GM12878 (cell line): ENCODE measurements around the gene FEZF2. TPM values are rescaled to one million over a fixed set of nuclear protein-coding genes. Genes with fewer than 3 reads are reported as not detected.

Experiments
- ATAC-seq: fragments of 200-7000 bp; cut with Tn5 transposase; 3 replicates; pipeline ENCODE4 v1.9.1; 2020; ENCODE audit warnings: mild to moderate bottlenecking, moderate library complexity
- BruUV-seq: library from RNA; stranded (reverse); fragments of 400-500 nt; replicated peaks from 2 replicates; lab custom pipeline; 2021; lab: Mats Ljungman, UMichigan
- CTCF ChIA-PET: fragments of 300-600 bp; sonication (Branson Sonifier 250); formaldehyde crosslinking; extraction: SDS; loops from one replicate; lab custom pipeline; 2021; ENCODE audit warnings: inconsistent platforms; lab: Yijun Ruan, JAX
- POLR2A ChIA-PET: fragments of 350-600 bp; formaldehyde crosslinking; extraction: SDS; loops from one replicate; lab custom pipeline; 2021; ENCODE audit warnings: inconsistent platforms; lab: Charles Lee
- RAD21 ChIA-PET: fragments of 300-600 bp; sonication (Branson Sonifier 250); formaldehyde crosslinking; loops from one replicate; lab custom pipeline; 2023; ENCODE audit warnings: antibody characterized with exemption; ENCODE audit not compliant: unreplicated experiment; lab: Charles Lee
- SMC1A ChIA-PET: fragments of 300-600 bp; sonication (Branson Sonifier 250); formaldehyde crosslinking; loops from one replicate; lab custom pipeline; 2023; ENCODE audit not compliant: unreplicated experiment, uncharacterized antibody; lab: Charles Lee
- DNase-seq: peaks from one replicate; pipeline ENCODE4 v3.0.0-alpha.2; 2011; ENCODE audit warnings: low read depth, low spot score
- FAIRE-seq: peaks from 3 replicates; lab custom pipeline; 2011; peaks lifted over from hg19 to GRCh38; lab: Jason Lieb, UNC
- H2AFZ ChIP-seq: 2 replicates; pipeline ENCODE4 v1.6.0; 2011; ENCODE audit warnings: low read depth, low read length, control low read depth; ENCODE audit not compliant: control insufficient read depth
- H3K27ac ChIP-seq: 2 replicates; pipeline ENCODE4 v1.5.1; 2011; ENCODE audit warnings: control low read depth; ENCODE audit not compliant: control insufficient read depth, insufficient read depth
- H3K27me3 ChIP-seq, 2 experiments: replicated peaks in 1 of 2; 2 replicates each; pipeline versions ENCODE4 v1.6.0 to v1.6.1; 2011; ENCODE audit warnings: low read length in 1 of 2; ENCODE audit not compliant: control insufficient read depth in 2 of 2, insufficient read depth in 2 of 2
- H3K36me3 ChIP-seq, 2 experiments: 2 replicates each; pipeline ENCODE4 v1.5.1; 2011; ENCODE audit warnings: low read length in 1 of 2; ENCODE audit not compliant: control insufficient read depth in 2 of 2, insufficient read depth in 2 of 2
- H3K4me1 ChIP-seq: 2 replicates; pipeline ENCODE4 v1.6.1; 2011; ENCODE audit warnings: mild to moderate bottlenecking, low read length, moderate library complexity, mixed read lengths; ENCODE audit not compliant: control insufficient read depth, insufficient read depth
- H3K4me2 ChIP-seq: 2 replicates; pipeline ENCODE4 v1.6.0; 2011; ENCODE audit warnings: control low read depth; ENCODE audit not compliant: control insufficient read depth, insufficient read depth
- H3K4me3 ChIP-seq: fragments of 200-600 bp; sonication (generic); 2 replicates; pipeline ENCODE4 v1.5.1; 2016
- H3K79me2 ChIP-seq: 2 replicates; pipeline ENCODE4 v1.6.0; 2011; ENCODE audit warnings: low read length; ENCODE audit not compliant: control insufficient read depth, insufficient read depth
- H3K9ac ChIP-seq: 2 replicates; pipeline ENCODE4 v1.8.0; 2011; ENCODE audit warnings: low read length, control low read depth, mixed read lengths; ENCODE audit not compliant: control insufficient read depth, insufficient read depth
- H3K9me3 ChIP-seq: replicated peaks from 3 replicates; pipeline ENCODE4 v1.5.1; 2011; ENCODE audit warnings: mild to moderate bottlenecking, low read length; ENCODE audit not compliant: control insufficient read depth, insufficient read depth
- H4K20me1 ChIP-seq: 2 replicates; pipeline ENCODE4 v1.6.0; 2011; ENCODE audit not compliant: control insufficient read depth, insufficient read depth
- EGR1 ChIP-seq, 2 experiments: IDR thresholded peaks; 1 replicate in 1 of 2; 2 replicates in 1 of 2; pipeline ENCODE4 v1.6.1; 2011 to 2012; ENCODE audit warnings: low read depth in 2 of 2, low read length in 2 of 2, borderline replicate concordance in 1 of 2, mild to moderate bottlenecking in 1 of 2, moderate library complexity in 1 of 2
- GATAD2B ChIP-seq: fragments of 450-650 bp; conservative IDR thresholded peaks from 2 replicates; pipeline ENCODE4 v1.6.1; 2017; ENCODE audit warnings: low read depth, mild to moderate bottlenecking, moderate library complexity
- KDM1A ChIP-seq: fragments of 200-600 bp; sonication (generic); IDR thresholded peaks from 2 replicates; pipeline ENCODE4 v1.6.1; 2016; ENCODE audit warnings: borderline replicate concordance
- KLF5 ChIP-seq: fragments of 450-650 bp; IDR thresholded peaks from 2 replicates; pipeline ENCODE4 v1.6.1; 2014; ENCODE audit warnings: mild to moderate bottlenecking; ENCODE audit not compliant: partially characterized antibody
- MEF2B ChIP-seq: fragments of 450-650 bp; IDR thresholded peaks from 2 replicates; pipeline ENCODE4 v1.6.1; 2018; ENCODE audit warnings: mild to moderate bottlenecking, moderate library complexity; ENCODE audit not compliant: partially characterized antibody, poor library complexity, severe bottlenecking
- MTA3 ChIP-seq: IDR thresholded peaks from 2 replicates; pipeline ENCODE4 v1.6.1; 2012; ENCODE audit warnings: low read length, inconsistent platforms, borderline replicate concordance
- MXI1 ChIP-seq: fragments of 150-350 bp; IDR thresholded peaks from 2 replicates; pipeline ENCODE4 v1.6.1; 2011; ENCODE audit warnings: low read depth, mild to moderate bottlenecking, inconsistent platforms, low read length, improper control_type of control experiment
- POLR2A ChIP-seq: IDR thresholded peaks from 2 replicates; pipeline ENCODE4 v1.6.1; 2011; ENCODE audit warnings: low read depth, mild to moderate bottlenecking, low read length
- POLR2AphosphoS5 ChIP-seq: IDR thresholded peaks from 2 replicates; pipeline ENCODE4 v1.6.1; 2011; ENCODE audit warnings: mild to moderate bottlenecking, low read length, inconsistent platforms
- RB1 ChIP-seq: fragments of 450-650 bp; formaldehyde crosslinking; IDR thresholded peaks from 2 replicates; pipeline ENCODE4 v1.6.1; 2017; ENCODE audit warnings: mild to moderate bottlenecking, borderline replicate concordance
- SMAD5 ChIP-seq: IDR thresholded peaks from 2 replicates; pipeline ENCODE4 v1.6.1; 2016; ENCODE audit warnings: antibody characterized with exemption, low read depth
- SMC3 ChIP-seq: IDR thresholded peaks from 2 replicates; pipeline ENCODE4 v1.6.1; 2011; ENCODE audit warnings: low read length, improper control_type of control experiment, borderline replicate concordance
- YBX1 ChIP-seq: fragments of 450-650 bp; IDR thresholded peaks from 2 replicates; pipeline ENCODE4 v1.6.1; 2016; ENCODE audit warnings: antibody characterized with exemption
- ZBED1 ChIP-seq: IDR thresholded peaks from 2 replicates; pipeline ENCODE4 v1.6.1; 2016; ENCODE audit warnings: borderline replicate concordance
- WGBS: methylation state at CpG from one replicate; pipeline ENCODE4 v1.1.6; 2016; ENCODE audit warnings: low lambda C conversion rate; ENCODE audit not compliant: insufficient replicate concordance, insufficient coverage; ENCODE audit errors: missing lambda C conversion rate; 5-methylcytosine and 5-hydroxymethylcytosine counted together
- in situ Hi-C: fragments of 300-500 bp; cut with MboI; formaldehyde crosslinking; loops from 9 replicates; pipeline ENCODE4 v1.14.3; 2018; ENCODE audit warnings: mixed read lengths
- intact Hi-C: fragments of 100-400 bp; cut with micrococcal nuclease; formaldehyde crosslinking; loops from one replicate; pipeline ENCODE4 v1.14.2; 2022; ENCODE audit not compliant: unreplicated experiment
- polyA plus RNA-seq, 11 experiments: library from polyadenylated mRNA; depleted of rRNA in 4 of 11; unstranded in 6 of 11; stranded (reverse) in 5 of 11; fragments of >200 nt; fragmentation: Nextera tagmentation in 4 of 11; fragmentation: Illumina TruSeq in 1 of 11; extraction: Ambion mirVana in 4 of 11; extraction: Trizol in 1 of 11; gene quantifications; 1 replicate in 1 of 11; 2 replicates in 10 of 11; pipeline versions ENCODE4 v1.2.1 to v1.2.3, GENCODE V29; 2011 to 2016; ENCODE audit warnings: inconsistent platforms in 2 of 11, missing spikeins in 2 of 11, low read depth in 1 of 11
- total RNA-seq, 4 experiments: library from RNA; depleted of rRNA in 3 of 4; stranded (reverse); fragments of >200 nt in 3 of 4; fragmentation: Illumina TruSeq in 1 of 4; extraction: Trizol in 1 of 4; gene quantifications; 2 replicates each; pipeline versions ENCODE4 v1.2.1 to v1.2.3, GENCODE V29; 2013 to 2021
- TF ChIP-seq, protein P1 (sequence below): fragments of 450-650 bp; IDR thresholded peaks from 2 replicates; pipeline ENCODE4 v1.6.1; 2018; ENCODE audit warnings: borderline replicate concordance, mild to moderate bottlenecking; ENCODE audit not compliant: partially characterized antibody
- TF ChIP-seq, protein P2 (sequence below): fragments of 450-650 bp; IDR thresholded peaks from 2 replicates; pipeline ENCODE4 v1.6.1; 2016; ENCODE audit warnings: mild to moderate bottlenecking
- TF ChIP-seq, protein P3 (sequence below): fragments of 450-650 bp; IDR thresholded peaks from 2 replicates; pipeline ENCODE4 v1.6.1; 2017; ENCODE audit warnings: mild to moderate bottlenecking, moderate library complexity

Gene FEZF2
- total and polyA plus RNA-seq, 10 of the 15 experiments (the other 5 are each of a cell fraction or from before 2014, with no cell fraction given) = not detected

DNA sequence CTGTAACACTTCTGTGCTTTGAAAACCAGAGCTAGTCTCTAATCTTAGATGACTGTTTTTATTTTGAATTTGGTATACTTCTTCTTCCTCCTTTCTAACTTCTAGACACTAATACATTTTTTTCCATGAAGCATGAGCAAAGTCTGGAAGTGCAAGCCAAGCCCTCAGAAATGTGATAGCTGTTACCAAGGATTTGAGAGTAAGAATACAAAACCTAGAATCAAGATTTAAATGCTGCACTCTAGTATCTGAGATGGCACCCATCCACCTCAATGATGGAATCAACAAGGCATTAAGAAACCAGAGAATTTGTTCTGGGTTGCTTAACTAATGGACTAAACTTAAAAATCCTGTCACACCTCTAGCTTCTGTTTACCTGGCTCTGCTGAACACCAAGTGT, 9.2 kb downstream of the FEZF2 start (continued):
- TF ChIP-seq, protein P1, sequence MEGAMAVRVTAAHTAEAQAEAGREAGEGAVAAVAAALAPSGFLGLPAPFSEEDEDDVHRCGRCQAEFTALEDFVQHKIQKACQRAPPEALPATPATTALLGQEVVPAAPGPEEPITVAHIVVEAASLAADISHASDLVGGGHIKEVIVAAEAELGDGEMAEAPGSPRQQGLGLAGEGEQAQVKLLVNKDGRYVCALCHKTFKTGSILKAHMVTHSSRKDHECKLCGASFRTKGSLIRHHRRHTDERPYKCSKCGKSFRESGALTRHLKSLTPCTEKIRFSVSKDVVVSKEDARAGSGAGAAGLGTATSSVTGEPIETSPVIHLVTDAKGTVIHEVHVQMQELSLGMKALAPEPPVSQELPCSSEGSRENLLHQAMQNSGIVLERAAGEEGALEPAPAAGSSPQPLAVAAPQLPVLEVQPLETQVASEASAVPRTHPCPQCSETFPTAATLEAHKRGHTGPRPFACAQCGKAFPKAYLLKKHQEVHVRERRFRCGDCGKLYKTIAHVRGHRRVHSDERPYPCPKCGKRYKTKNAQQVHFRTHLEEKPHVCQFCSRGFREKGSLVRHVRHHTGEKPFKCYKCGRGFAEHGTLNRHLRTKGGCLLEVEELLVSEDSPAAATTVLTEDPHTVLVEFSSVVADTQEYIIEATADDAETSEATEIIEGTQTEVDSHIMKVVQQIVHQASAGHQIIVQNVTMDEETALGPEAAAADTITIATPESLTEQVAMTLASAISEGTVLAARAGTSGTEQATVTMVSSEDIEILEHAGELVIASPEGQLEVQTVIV = no peak
- TF ChIP-seq EGR1 (IDR thresholded peaks at IDR 0.05; ENCODE audit: borderline replicate concordance in 1 of 2, low read depth in 2 of 2, low read length in 2 of 2) = no peak
- TF ChIP-seq ZBED1 = no peak
- TF ChIP-seq SMC3 = no peak
- TF ChIP-seq SMAD5 = no peak

DNA sequence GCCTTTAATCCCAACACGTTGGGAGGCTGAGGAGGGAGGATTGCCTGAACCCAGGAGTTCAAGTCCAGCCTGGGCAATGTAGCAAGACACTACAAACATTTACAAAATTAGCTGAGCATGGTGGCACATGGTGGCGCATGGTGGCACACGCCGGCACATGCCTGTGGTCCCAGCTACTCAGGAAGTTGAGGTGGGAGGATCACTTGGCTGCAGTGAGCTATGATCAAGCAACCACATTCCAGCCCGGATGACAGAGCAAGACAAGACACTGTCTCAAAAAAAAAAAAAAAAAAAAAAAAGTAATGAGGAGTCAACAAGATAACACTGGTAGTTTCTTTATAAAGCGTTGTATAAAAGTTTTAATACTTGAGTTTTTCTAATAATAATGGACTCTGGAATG, 10.1 kb downstream of the FEZF2 start:
- RAD21 ChIA-PET = no interaction called here

More for the DNA sequence above, 10.1 kb downstream of the FEZF2 start:
- H3K9ac ChIP-seq = no peak overlapping the region
- TF ChIP-seq MEF2B (no peak), KLF5 (no peak), POLR2AphosphoS5 (no peak), POLR2A (no peak), YBX1 (no peak), GATAD2B (no peak), MTA3 (no peak), KDM1A (no peak), RB1 (no peak), MXI1 (no peak)
- TF ChIP-seq, protein P2, sequence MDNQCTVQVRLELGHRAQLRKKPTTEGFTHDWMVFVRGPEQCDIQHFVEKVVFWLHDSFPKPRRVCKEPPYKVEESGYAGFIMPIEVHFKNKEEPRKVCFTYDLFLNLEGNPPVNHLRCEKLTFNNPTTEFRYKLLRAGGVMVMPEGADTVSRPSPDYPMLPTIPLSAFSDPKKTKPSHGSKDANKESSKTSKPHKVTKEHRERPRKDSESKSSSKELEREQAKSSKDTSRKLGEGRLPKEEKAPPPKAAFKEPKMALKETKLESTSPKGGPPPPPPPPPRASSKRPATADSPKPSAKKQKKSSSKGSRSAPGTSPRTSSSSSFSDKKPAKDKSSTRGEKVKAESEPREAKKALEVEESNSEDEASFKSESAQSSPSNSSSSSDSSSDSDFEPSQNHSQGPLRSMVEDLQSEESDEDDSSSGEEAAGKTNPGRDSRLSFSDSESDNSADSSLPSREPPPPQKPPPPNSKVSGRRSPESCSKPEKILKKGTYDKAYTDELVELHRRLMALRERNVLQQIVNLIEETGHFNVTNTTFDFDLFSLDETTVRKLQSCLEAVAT = no peak
- TF ChIP-seq, protein P3, sequence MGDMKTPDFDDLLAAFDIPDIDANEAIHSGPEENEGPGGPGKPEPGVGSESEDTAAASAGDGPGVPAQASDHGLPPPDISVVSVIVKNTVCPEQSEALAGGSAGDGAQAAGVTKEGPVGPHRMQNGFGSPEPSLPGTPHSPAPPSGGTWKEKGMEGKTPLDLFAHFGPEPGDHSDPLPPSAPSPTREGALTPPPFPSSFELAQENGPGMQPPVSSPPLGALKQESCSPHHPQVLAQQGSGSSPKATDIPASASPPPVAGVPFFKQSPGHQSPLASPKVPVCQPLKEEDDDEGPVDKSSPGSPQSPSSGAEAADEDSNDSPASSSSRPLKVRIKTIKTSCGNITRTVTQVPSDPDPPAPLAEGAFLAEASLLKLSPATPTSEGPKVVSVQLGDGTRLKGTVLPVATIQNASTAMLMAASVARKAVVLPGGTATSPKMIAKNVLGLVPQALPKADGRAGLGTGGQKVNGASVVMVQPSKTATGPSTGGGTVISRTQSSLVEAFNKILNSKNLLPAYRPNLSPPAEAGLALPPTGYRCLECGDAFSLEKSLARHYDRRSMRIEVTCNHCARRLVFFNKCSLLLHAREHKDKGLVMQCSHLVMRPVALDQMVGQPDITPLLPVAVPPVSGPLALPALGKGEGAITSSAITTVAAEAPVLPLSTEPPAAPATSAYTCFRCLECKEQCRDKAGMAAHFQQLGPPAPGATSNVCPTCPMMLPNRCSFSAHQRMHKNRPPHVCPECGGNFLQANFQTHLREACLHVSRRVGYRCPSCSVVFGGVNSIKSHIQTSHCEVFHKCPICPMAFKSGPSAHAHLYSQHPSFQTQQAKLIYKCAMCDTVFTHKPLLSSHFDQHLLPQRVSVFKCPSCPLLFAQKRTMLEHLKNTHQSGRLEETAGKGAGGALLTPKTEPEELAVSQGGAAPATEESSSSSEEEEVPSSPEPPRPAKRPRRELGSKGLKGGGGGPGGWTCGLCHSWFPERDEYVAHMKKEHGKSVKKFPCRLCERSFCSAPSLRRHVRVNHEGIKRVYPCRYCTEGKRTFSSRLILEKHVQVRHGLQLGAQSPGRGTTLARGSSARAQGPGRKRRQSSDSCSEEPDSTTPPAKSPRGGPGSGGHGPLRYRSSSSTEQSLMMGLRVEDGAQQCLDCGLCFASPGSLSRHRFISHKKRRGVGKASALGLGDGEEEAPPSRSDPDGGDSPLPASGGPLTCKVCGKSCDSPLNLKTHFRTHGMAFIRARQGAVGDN = no peak
- FAIRE-seq (no peak), DNase-seq (no peak), ATAC-seq (no peak)
- ChIA-PET SMC1A (no interaction called here), POLR2A (no interaction called here), CTCF (no interaction called here)
- no peak overlapping the region for H3K4me3 ChIP-seq
- BruUV-seq = no TSS peak
- H3K27me3 ChIP-seq = peaks cover 3 to 8% of the 10 kb centered on the region in 2 experiments; a peak in 3 of 4 replicates
- H3K4me2 ChIP-seq = no peak overlapping the region
- H3K9me3 ChIP-seq = no peaks in the 10 kb centered on the region
- no peaks in the 10 kb centered on the region for H3K4me1 ChIP-seq
- no peak overlapping the region for H2AFZ ChIP-seq
- H3K27ac ChIP-seq = no peak overlapping the region
- intact Hi-C loops = no loop called here
- no peaks in the 10 kb centered on the region for H3K36me3 ChIP-seq
- WGBS = 83% methylated on average over 5 of the region's 6 CpGs
- no peaks in the 10 kb centered on the region for H4K20me1 ChIP-seq
- in situ Hi-C loops = no loop called here
- H3K79me2 ChIP-seq = no peaks in the 10 kb centered on the region
